A549 (cell line): ENCODE data around the gene PRR19.

Source experiments
- CBX8 ChIP-seq: fragments of 200-600 bp; sonication (generic); IDR thresholded peaks from 2 replicates; pipeline ENCODE4 v1.6.1; 2016
- CEBPB ChIP-seq, 2 experiments: fragments of >200 bp in 1 of 2; sonication (Bioruptor Twin) in 1 of 2; formaldehyde crosslinking in 1 of 2; IDR thresholded peaks; 2 replicates each; pipeline ENCODE4 v1.6.1; 2012 to 2016
- CHD4 ChIP-seq: fragments of 200-600 bp; sonication (generic); IDR thresholded peaks from 2 replicates; pipeline ENCODE4 v1.6.1; 2016; ENCODE audit warnings: antibody characterized with exemption, mild to moderate bottlenecking, borderline replicate concordance
- EP300 ChIP-seq, 2 experiments: fragments of >200 bp; sonication (Bioruptor Twin); formaldehyde crosslinking; IDR thresholded peaks; 2 replicates in 1 of 2; 3 replicates in 1 of 2; pipeline ENCODE4 v1.6.1; 2016 to 2017
- HOXA7 ChIP-seq: fragments of 250-450 bp; sonication (Bioruptor Pico); IDR thresholded peaks from 2 replicates; pipeline ENCODE4 v1.5.0; 2020; ENCODE audit warnings: mild to moderate bottlenecking, moderate library complexity
- JUN ChIP-seq, 2 experiments: fragments of >200 bp; sonication (Bioruptor Twin); formaldehyde crosslinking; IDR thresholded peaks; 2 replicates in 1 of 2; 3 replicates in 1 of 2; pipeline ENCODE4 v1.6.1; 2016 to 2017
- MAZ ChIP-seq: fragments of 150-350 bp; IDR thresholded peaks from 2 replicates; pipeline ENCODE4 v1.6.1; 2014; ENCODE audit warnings: antibody characterized with exemption, low read depth, low read length, borderline replicate concordance
- POLR2A ChIP-seq: IDR thresholded peaks from 2 replicates; pipeline ENCODE4 v1.6.1; 2012; ENCODE audit warnings: mild to moderate bottlenecking, low read length
- SMC3 ChIP-seq: fragments of >200 bp; sonication (Bioruptor Twin); formaldehyde crosslinking; IDR thresholded peaks from 3 replicates; pipeline ENCODE4 v1.6.1; 2018; ENCODE audit warnings: inconsistent platforms
- SREBF2 ChIP-seq: fragments of 450-650 bp; IDR thresholded peaks from 2 replicates; pipeline ENCODE4 v1.6.1; 2014; ENCODE audit warnings: mild to moderate bottlenecking, moderate library complexity
- TF ChIP-seq, protein P1 (sequence below): fragments of >200 bp; sonication (Bioruptor Twin); formaldehyde crosslinking; IDR thresholded peaks from 3 replicates; pipeline ENCODE4 v1.5.1; 2016
- TF ChIP-seq, protein P2 (sequence below): fragments of 200-600 bp; sonication (generic); IDR thresholded peaks from 2 replicates; pipeline ENCODE4 v1.6.1; 2016; ENCODE audit warnings: antibody characterized with exemption, mild to moderate bottlenecking, moderate library complexity
- TF ChIP-seq, protein P3 (sequence below): IDR thresholded peaks from 2 replicates; pipeline ENCODE4 v1.6.1; 2012
- TF ChIP-seq, protein P4 (sequence below): fragments of 450-650 bp; IDR thresholded peaks from 2 replicates; pipeline ENCODE4 v1.6.1; 2014; ENCODE audit warnings: antibody characterized with exemption

- TF ChIP-seq SREBF2 (no peak), HOXA7 (CRISPR knock-in tag) (no peak), SMC3 (no peak), CHD4 (no peak), CEBPB (IDR thresholded peaks at IDR 0.05) (no peak), JUN (IDR thresholded peaks at IDR 0.05) (no peak), CBX8 (no peak), EP300 (IDR thresholded peaks at IDR 0.05) (no peak), POLR2A (no peak), MAZ (no peak)
- TF ChIP-seq, protein P1, sequence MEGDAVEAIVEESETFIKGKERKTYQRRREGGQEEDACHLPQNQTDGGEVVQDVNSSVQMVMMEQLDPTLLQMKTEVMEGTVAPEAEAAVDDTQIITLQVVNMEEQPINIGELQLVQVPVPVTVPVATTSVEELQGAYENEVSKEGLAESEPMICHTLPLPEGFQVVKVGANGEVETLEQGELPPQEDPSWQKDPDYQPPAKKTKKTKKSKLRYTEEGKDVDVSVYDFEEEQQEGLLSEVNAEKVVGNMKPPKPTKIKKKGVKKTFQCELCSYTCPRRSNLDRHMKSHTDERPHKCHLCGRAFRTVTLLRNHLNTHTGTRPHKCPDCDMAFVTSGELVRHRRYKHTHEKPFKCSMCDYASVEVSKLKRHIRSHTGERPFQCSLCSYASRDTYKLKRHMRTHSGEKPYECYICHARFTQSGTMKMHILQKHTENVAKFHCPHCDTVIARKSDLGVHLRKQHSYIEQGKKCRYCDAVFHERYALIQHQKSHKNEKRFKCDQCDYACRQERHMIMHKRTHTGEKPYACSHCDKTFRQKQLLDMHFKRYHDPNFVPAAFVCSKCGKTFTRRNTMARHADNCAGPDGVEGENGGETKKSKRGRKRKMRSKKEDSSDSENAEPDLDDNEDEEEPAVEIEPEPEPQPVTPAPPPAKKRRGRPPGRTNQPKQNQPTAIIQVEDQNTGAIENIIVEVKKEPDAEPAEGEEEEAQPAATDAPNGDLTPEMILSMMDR: no peak
- TF ChIP-seq, protein P2, sequence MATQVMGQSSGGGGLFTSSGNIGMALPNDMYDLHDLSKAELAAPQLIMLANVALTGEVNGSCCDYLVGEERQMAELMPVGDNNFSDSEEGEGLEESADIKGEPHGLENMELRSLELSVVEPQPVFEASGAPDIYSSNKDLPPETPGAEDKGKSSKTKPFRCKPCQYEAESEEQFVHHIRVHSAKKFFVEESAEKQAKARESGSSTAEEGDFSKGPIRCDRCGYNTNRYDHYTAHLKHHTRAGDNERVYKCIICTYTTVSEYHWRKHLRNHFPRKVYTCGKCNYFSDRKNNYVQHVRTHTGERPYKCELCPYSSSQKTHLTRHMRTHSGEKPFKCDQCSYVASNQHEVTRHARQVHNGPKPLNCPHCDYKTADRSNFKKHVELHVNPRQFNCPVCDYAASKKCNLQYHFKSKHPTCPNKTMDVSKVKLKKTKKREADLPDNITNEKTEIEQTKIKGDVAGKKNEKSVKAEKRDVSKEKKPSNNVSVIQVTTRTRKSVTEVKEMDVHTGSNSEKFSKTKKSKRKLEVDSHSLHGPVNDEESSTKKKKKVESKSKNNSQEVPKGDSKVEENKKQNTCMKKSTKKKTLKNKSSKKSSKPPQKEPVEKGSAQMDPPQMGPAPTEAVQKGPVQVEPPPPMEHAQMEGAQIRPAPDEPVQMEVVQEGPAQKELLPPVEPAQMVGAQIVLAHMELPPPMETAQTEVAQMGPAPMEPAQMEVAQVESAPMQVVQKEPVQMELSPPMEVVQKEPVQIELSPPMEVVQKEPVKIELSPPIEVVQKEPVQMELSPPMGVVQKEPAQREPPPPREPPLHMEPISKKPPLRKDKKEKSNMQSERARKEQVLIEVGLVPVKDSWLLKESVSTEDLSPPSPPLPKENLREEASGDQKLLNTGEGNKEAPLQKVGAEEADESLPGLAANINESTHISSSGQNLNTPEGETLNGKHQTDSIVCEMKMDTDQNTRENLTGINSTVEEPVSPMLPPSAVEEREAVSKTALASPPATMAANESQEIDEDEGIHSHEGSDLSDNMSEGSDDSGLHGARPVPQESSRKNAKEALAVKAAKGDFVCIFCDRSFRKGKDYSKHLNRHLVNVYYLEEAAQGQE: no peak
- TF ChIP-seq, protein P3, sequence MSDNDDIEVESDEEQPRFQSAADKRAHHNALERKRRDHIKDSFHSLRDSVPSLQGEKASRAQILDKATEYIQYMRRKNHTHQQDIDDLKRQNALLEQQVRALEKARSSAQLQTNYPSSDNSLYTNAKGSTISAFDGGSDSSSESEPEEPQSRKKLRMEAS: no peak
- TF ChIP-seq, protein P4, sequence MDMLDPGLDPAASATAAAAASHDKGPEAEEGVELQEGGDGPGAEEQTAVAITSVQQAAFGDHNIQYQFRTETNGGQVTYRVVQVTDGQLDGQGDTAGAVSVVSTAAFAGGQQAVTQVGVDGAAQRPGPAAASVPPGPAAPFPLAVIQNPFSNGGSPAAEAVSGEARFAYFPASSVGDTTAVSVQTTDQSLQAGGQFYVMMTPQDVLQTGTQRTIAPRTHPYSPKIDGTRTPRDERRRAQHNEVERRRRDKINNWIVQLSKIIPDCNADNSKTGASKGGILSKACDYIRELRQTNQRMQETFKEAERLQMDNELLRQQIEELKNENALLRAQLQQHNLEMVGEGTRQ: no peak
Observed at GRCh38 chr19:42271861-42272534, 29.9 kb upstream of the PRR19 start.
